ENCODE results near the gene FMO5. TPM values are rescaled to one million over a fixed set of nuclear protein-coding genes. Genes with fewer than 3 reads are reported as not detected.

Gene FMO5
- total RNA-seq, 1 experiment from 2014 or later = 0.57 TPM

- DNase-seq (ENCODE audit: low read depth, low spot score) (no peak), ATAC-seq (no peak)
- Histone ChIP-seq H3K4me3 (ENCODE audit: low read depth in 2 of 2, low read length in 2 of 2) (no peak overlapping the region), H3K27ac (ENCODE audit: low read length) (no peak overlapping the region), H3K36me3 (ENCODE audit: control insufficient read depth, insufficient read depth, low read length) (no peaks in the 10 kb centered on the region), H3K9me3 (ENCODE audit: control insufficient read depth, insufficient read depth, low read depth, low read length) (0 out of 2 replicates have a peak, but pooled peaks cover 4% of the 10 kb centered on the region), H3K4me1 (ENCODE audit: control insufficient read depth, insufficient read depth, low read length) (peaks cover 4% of the 10 kb centered on the region; the same call in 1 of the 2 replicates), H3K27me3 (ENCODE audit: control insufficient read depth, insufficient read depth, low read length) (no peaks in the 10 kb centered on the region)
- BruUV-seq (replicated peaks) = no TSS peak
- ChIA-PET CTCF (no interaction called here), POLR2A (interaction anchor here (1.1 kb wide), 1 partner anchor 11 kb away, joined by 5 read pairs; no protein-coding TSS in a partner anchor)
- TF ChIP-seq, protein P1, sequence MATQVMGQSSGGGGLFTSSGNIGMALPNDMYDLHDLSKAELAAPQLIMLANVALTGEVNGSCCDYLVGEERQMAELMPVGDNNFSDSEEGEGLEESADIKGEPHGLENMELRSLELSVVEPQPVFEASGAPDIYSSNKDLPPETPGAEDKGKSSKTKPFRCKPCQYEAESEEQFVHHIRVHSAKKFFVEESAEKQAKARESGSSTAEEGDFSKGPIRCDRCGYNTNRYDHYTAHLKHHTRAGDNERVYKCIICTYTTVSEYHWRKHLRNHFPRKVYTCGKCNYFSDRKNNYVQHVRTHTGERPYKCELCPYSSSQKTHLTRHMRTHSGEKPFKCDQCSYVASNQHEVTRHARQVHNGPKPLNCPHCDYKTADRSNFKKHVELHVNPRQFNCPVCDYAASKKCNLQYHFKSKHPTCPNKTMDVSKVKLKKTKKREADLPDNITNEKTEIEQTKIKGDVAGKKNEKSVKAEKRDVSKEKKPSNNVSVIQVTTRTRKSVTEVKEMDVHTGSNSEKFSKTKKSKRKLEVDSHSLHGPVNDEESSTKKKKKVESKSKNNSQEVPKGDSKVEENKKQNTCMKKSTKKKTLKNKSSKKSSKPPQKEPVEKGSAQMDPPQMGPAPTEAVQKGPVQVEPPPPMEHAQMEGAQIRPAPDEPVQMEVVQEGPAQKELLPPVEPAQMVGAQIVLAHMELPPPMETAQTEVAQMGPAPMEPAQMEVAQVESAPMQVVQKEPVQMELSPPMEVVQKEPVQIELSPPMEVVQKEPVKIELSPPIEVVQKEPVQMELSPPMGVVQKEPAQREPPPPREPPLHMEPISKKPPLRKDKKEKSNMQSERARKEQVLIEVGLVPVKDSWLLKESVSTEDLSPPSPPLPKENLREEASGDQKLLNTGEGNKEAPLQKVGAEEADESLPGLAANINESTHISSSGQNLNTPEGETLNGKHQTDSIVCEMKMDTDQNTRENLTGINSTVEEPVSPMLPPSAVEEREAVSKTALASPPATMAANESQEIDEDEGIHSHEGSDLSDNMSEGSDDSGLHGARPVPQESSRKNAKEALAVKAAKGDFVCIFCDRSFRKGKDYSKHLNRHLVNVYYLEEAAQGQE (IDR thresholded peaks at IDR 0.05; ENCODE audit: insufficient read depth in 1 of 2, low read depth in 2 of 2, low read length in 1 of 2) = no peak
- TF ChIP-seq POLR2AphosphoS5 (IDR thresholded peaks at IDR 0.05; ENCODE audit: low read depth, low read length) = no peak
- no peak for TF ChIP-seq TCF7L2 (IDR thresholded peaks at IDR 0.05; ENCODE audit: low read depth, low read length)
- TF ChIP-seq, protein P2, sequence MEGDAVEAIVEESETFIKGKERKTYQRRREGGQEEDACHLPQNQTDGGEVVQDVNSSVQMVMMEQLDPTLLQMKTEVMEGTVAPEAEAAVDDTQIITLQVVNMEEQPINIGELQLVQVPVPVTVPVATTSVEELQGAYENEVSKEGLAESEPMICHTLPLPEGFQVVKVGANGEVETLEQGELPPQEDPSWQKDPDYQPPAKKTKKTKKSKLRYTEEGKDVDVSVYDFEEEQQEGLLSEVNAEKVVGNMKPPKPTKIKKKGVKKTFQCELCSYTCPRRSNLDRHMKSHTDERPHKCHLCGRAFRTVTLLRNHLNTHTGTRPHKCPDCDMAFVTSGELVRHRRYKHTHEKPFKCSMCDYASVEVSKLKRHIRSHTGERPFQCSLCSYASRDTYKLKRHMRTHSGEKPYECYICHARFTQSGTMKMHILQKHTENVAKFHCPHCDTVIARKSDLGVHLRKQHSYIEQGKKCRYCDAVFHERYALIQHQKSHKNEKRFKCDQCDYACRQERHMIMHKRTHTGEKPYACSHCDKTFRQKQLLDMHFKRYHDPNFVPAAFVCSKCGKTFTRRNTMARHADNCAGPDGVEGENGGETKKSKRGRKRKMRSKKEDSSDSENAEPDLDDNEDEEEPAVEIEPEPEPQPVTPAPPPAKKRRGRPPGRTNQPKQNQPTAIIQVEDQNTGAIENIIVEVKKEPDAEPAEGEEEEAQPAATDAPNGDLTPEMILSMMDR (IDR thresholded peaks at IDR 0.05) = no peak
- TF ChIP-seq SIN3A (IDR thresholded peaks at IDR 0.05; ENCODE audit: borderline replicate concordance, insufficient read depth, low read depth, low read length) = no peak
- intact Hi-C loops (cut with micrococcal nuclease; ENCODE audit: unreplicated experiment) (no loop called here), in situ Hi-C loops (cut with HindIII; ENCODE audit: low pct_unique_long_range_greater_than_20kb, low sequenced_read_pairs) (no loop called here)
Observed at GRCh38 chr1:147236959-147237791, 12.0 kb upstream of the FMO5 start.

- Histone ChIP-seq H3K27me3 (ENCODE audit: control insufficient read depth, insufficient read depth, low read length) (no peaks in the 10 kb centered on the region), H3K27ac (ENCODE audit: low read length) (no peak overlapping the region), H3K36me3 (ENCODE audit: control insufficient read depth, insufficient read depth, low read length) (no peaks in the 10 kb centered on the region), H3K4me1 (ENCODE audit: control insufficient read depth, insufficient read depth, low read length) (no peaks in the 10 kb centered on the region), H3K9me3 (ENCODE audit: control insufficient read depth, insufficient read depth, low read depth, low read length) (0 out of 2 replicates have a peak, but pooled peaks cover 4% of the 10 kb centered on the region), H3K4me3 (ENCODE audit: low read depth in 2 of 2, low read length in 2 of 2) (no peak overlapping the region)
- in situ Hi-C loops (cut with HindIII; ENCODE audit: low pct_unique_long_range_greater_than_20kb, low sequenced_read_pairs) (no loop called here), intact Hi-C loops (cut with micrococcal nuclease; ENCODE audit: unreplicated experiment) (no loop called here)
- no peak for ATAC-seq
- no peak for DNase-seq (ENCODE audit: low read depth, low spot score)
- TF ChIP-seq TCF7L2 (IDR thresholded peaks at IDR 0.05; ENCODE audit: low read depth, low read length) = no peak
- TF ChIP-seq POLR2AphosphoS5 (IDR thresholded peaks at IDR 0.05; ENCODE audit: low read depth, low read length) = no peak
- TF ChIP-seq, protein P1 (IDR thresholded peaks at IDR 0.05; ENCODE audit: insufficient read depth in 1 of 2, low read depth in 2 of 2, low read length in 1 of 2) = no peak
- no peak for TF ChIP-seq SIN3A (IDR thresholded peaks at IDR 0.05; ENCODE audit: borderline replicate concordance, insufficient read depth, low read depth, low read length)
- TF ChIP-seq, protein P2 (IDR thresholded peaks at IDR 0.05) = no peak
- ChIA-PET CTCF (no interaction called here), POLR2A (no interaction called here)
- BruUV-seq (replicated peaks) = no TSS peak
Observed at GRCh38 chr1:147236448-147236847, 11.3 kb upstream of the FMO5 start.
